HG02970 (cell line): ENCODE measurements around the gene CDCA5.
"Not testable (repeated sequence)": the region's sequence is repeated elsewhere in the genome, so short reads cannot be mapped to it uniquely, and the experiment has no call there.

Experiments
- ATAC-seq: cut with Tn5 transposase; IDR thresholded peaks from one replicate; pipeline ENCODE4 v1.9.1; 2021; ENCODE audit warnings: mild to moderate bottlenecking, moderate library complexity, moderate number of reproducible peaks; ENCODE audit not compliant: unreplicated experiment, low FRiP score

Gene CDCA5

GRCh38 chr11:65119670-65119995, 35.8 kb upstream of the CDCA5 start:
- ATAC-seq: no peak

GRCh38 chr11:65118891-65119669, 35.2 kb upstream of the CDCA5 start:
- ATAC-seq: not testable (repeated sequence)

GRCh38 chr11:65118097-65118837, 34.4 kb upstream of the CDCA5 start:
- no peak for ATAC-seq

GRCh38 chr11:65117206-65118096, 33.6 kb upstream of the CDCA5 start, which contains the start of gene ZNHIT2:
Gene ZNHIT2, minus strand, starts transcription at chr11:65117701. Its CDS starts 48 bp downstream, at chr11:65117653.
- ATAC-seq: peak; percentile 62

GRCh38 chr11:65116370-65117205, 32.7 kb upstream of the CDCA5 start:
- ATAC-seq: no peak

- ATAC-seq: no peak
Observed at GRCh38 chr11:65115361-65116082, 31.7 kb upstream of the CDCA5 start.

- ATAC-seq: no peak
Observed at GRCh38 chr11:65114538-65115171, 30.8 kb upstream of the CDCA5 start.

GRCh38 chr11:65113839-65114238, 30.0 kb upstream of the CDCA5 start:
- no peak for ATAC-seq

- no peak for ATAC-seq
Observed at GRCh38 chr11:65113361-65113756, 29.5 kb upstream of the CDCA5 start.

GRCh38 chr11:65112546-65113360, 28.9 kb upstream of the CDCA5 start:
- ATAC-seq: no peak

- ATAC-seq: peak; percentile 63
Observed at GRCh38 chr11:65111744-65112545, 28.1 kb upstream of the CDCA5 start, which contains the start of gene TM7SF2. Gene TM7SF2, plus strand, starts transcription at chr11:65111872. Its CDS starts 144 bp downstream, at chr11:65112016.

GRCh38 chr11:65111159-65111743, 27.4 kb upstream of the CDCA5 start:
- no peak for ATAC-seq

- no peak for ATAC-seq
Observed at GRCh38 chr11:65110354-65110861, 26.6 kb upstream of the CDCA5 start.

GRCh38 chr11:65109231-65110198, 25.7 kb upstream of the CDCA5 start:
- no peak for ATAC-seq

- no peak for ATAC-seq
Observed at GRCh38 chr11:65108469-65109123, 24.8 kb upstream of the CDCA5 start.
